ENCODE measurements around the gene TTC34.
"Not testable (repeated sequence)": the region's sequence is repeated elsewhere in the genome, so short reads cannot be mapped to it uniquely, and the experiment has no call there.

TTC34 gene

DNA sequence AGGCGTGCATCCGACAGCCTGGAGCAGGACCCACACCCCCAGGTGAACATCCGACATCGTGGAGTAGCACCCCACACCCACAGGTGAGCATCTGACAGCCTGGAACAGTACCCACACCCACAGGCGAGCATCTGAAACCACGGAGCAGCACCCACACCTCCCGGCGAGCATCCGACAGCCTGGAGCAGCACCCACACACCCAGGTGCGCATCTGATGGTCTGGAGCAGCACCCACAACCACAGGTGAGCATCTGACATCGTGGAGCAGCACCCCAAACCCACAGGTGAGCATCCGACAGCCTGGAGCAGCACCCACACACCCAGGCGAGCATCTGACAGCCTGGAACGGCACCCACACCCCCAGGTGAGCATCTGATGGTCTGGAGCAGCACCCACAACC lies 46.1 kb downstream of the TTC34 start:
- not testable (repeated sequence) for DNase-seq

DNA sequence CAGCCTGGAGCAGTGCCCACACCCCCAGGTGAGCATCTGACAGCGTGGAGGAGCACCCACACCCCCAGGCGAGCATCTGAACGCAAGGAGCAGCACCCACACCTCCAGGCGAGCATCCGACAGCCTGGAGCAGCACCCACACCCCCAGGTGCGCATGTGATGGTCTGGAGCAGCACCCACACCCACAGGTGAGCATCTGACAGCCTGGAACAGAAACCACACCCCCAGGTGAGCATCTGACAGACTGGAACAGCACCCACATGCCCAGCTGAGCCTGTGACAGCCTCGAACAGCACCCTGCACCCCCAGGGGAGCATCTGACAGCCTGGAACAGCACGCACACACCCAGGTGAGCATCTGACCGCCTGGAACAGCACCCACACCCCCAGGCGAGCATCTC lies 46.9 kb downstream of the TTC34 start:
- not testable (repeated sequence) for DNase-seq

- DNase-seq, result not testable (repeated sequence)
These were observed 49.0 kb downstream of the TTC34 start for GRCh38 chr1:2752503-2752902.

DNA sequence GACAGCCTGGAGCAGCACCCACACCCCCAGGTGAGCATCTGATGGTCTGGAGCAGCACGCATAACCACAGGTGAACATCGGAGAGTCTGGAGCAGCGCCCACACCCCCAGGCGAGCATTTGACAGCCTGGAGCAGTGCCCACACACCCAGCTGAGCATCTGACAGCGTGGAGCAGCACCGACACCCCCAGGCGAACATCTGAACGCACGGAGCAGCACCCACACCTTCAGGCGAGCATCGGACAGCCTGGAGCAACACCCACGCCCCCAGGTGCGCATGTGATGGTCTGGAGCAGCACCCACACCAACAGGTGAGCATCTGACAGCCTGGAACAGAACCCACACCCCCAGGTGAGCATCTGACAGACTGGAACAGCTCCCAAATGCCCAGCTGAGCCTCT lies 49.6 kb downstream of the TTC34 start:
- not testable (repeated sequence) for DNase-seq

DNA sequence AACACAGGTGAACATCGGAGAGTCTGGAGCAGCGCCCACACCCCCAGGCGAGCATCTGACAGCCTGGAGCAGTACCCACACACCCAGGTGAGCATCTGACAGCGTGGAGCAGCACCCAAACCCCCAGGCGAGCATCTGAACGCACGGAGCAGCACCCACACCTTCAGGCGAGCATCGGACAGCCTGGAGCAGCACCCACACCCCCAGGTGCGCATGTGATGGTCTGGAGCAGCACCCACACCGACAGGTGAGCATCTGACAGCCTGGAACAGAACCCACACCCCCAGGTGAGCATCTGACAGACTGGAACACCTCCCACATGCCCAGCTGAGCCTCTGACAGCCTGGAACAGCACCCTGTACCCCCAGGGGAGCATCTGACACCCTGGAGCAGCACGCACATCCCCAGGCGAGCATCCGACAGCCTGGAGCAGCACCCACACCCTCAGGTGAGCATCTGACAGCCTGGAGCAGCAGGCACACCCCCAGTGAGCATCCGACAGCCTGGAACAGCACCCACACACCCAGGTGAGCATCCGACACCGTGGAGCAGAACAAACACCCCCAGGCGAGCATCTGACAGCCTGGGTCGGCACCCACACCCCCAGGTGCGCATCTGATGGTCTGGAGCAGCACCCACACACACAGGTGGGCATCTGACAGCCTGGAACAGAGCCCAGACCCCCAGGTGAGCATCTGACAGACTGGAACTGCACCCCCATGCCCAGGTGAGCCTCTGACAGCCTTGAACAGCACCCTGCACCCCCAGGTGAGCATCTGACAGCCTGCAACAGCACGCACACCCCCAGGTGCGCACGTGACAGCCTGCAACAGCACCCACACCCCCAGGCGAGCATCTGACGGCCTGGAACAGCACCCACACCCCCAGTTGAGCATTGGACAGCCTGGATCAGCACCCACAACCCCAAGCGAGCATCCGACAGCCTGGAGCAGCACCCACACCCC lies 50.4 kb downstream of the TTC34 start:
- DNase-seq, result not testable (repeated sequence)

DNA sequence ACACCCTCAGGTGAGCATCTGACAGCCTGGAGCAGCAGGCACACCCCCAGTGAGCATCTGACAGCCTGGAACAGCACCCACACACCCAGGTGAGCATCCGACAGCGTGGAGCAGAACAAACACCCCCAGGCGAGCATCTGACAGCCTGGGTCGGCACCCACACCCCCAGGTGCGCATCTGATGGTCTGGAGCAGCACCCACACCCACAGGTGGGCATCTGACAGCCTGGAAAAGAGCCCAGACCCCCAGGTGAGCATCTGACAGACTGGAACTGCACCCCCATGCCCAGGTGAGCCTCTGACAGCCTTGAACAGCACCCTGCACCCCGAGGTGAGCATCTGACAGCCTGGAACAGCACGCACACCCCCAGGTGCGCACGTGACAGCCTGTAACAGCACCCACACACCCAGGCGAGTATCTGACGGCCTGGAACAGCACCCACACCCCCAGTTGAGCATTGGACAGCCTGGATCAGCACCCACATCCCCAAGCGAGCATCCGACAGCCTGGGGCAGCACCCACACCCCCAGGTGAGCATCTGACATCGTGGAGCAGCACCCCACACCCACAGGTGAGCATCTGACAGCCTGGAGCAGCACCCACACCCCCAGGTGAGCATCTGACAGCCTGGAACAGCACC lies 51.3 kb downstream of the TTC34 start:
- not testable (repeated sequence) for DNase-seq

GRCh38 chr1:2748626-2749025 lies 52.9 kb downstream of the TTC34 start:
- not testable (repeated sequence) for DNase-seq

DNA sequence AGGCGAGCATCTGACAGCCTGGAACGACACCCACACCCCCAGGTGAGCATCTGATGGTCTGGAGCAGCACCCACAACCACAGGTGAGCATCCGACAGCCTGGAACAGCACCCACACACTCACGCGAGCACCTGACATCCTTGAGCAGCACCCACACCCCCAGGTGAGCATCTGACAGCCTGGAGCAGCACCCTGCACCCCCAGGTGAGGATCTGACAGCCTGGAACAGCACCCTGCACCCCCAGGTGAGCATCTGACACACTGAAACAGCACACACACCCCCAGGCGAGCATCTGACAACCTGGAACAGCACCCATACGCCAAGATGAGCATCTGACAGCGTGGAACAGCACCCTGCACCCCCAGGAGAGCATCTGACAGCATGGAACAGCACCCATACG lies 106.7 kb downstream of the TTC34 start:
- not testable (repeated sequence) for DNase-seq

GRCh38 chr1:2690180-2690579 lies 111.3 kb downstream of the TTC34 start:
- not testable (repeated sequence) for DNase-seq

DNA sequence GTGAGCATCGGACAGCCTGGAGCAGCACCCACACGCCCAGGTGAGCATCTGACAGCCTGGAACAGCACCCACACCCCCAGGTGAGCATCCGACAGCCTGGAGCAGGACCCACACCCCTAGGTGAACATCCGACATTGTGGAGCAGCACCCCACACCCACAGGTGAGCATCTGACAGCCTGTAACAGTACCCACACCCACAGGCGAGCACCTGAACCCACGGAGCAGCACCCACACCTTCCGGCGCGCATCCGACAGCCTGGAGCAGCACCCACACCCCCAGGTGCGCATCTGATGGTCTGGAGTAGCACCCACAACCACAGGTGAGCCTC lies 113.2 kb downstream of the TTC34 start:
- DNase-seq, result not testable (repeated sequence)

GRCh38 chr1:2687638-2688335 lies 113.7 kb downstream of the TTC34 start:
- not testable (repeated sequence) for DNase-seq

GRCh38 chr1:2687174-2687591 lies 114.3 kb downstream of the TTC34 start:
- not testable (repeated sequence) for DNase-seq

DNA sequence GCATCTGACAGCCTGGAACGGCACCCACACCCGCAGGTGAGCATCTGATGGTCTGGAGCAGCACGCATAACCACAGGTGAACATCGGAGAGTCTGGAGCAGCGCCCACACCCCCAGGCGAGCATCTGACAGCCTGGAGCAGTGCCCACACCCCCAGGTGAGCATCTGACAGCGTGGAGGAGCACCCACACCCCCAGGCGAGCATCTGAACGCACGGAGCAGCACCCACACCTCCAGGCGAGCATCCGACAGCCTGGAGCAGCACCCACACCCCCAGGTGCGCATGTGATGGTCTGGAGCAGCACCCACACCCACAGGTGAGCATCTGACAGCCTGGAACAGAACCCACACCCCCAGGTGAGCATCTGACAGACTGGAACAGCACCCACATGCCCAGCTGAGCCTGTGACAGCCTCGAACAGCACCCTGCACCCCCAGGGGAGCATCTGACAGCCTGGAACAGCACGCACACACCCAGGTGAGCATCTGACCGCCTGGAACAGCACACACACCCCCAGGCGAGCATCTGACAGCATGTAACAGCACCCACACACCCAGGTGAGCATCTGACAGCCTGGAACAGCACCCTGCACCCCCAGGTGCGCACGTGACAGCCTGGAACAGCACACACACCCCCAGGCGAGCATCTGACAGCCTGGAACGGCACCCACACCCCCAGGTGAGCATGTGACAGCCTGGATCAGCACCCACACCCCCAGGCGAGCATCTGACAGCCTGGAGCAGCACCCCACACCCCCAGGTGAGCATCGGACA lies 115.2 kb downstream of the TTC34 start:
- not testable (repeated sequence) for DNase-seq

DNA sequence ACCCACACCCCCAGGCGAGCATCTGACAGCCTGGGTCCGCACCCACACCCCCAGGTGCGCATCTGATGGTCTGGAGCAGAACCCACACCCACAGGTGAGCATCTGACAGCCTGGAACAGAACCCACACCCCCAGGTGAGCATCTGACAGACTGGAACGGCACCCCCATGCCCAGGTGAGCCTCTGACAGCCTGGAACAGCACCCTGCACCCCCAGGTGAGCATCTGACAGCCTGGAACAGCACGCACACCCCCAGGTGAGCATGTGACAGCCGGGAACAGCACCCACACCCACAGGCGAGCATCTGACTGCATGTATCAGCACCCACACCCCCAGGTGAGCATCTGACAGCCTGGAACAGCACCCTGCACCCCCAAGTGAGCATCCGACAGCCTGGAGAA lies 115.8 kb downstream of the TTC34 start:
- not testable (repeated sequence) for DNase-seq

DNA sequence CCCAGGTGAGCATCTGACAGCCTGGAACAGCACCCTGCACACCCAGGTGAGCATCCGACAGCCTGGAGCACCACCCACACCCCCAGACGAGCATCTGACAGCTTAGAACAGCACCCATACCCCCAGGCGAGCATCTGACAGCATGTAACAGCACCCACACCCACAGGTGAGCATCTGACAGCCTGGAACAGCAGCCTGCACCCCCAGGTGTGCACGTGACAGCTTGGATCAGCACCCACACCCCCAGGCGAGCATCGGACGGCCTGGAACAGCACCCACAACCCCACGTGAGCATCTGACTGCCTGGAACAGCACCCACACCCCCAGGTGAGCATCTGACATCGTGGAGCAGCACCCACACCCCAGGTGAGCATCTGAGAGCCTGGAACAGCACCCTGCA lies 116.6 kb downstream of the TTC34 start:
- not testable (repeated sequence) for DNase-seq

- not testable (repeated sequence) for DNase-seq
These were observed 117.5 kb downstream of the TTC34 start for GRCh38 chr1:2684000-2684399.

GRCh38 chr1:2683321-2683741 lies 118.2 kb downstream of the TTC34 start:
- not testable (repeated sequence) for DNase-seq

DNA sequence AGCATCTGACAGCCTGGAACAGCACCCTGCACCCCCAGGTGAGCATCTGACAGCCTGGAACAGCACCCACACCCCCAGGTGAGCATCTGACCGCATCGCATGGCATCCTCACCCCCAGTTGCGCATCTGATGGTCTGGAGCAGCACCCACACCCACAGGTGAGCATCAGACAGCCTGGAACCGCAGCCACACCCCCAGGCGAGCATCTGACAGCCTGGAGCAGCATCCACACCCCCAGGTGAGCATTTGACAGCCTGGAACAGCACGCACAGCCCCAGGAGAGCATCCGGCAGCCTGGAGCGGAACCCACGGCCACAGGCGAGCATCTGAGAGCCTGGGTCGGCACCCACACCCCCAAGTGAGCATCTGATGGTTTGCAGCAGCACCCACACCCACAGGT lies 118.6 kb downstream of the TTC34 start:
- not testable (repeated sequence) for DNase-seq

DNA sequence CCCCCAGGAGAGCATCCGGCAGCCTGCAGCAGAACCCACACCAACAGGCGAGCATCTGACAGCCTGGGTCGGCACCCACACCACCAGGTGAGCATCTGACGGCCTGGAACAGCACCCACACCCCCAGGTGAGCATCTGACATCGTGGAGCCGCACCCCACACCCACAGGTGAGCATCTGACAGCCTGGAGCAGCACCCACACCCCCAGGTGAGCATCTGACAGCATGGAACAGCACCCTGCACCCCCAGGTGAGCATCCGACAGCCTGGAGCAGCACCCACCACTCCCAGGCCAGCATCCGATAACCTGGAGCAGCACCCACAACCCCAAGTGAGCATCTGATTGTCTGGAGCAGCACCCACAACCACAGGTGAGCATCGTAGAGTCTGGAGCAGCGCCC lies 124.8 kb downstream of the TTC34 start:
- DNase-seq, result not testable (repeated sequence)

GRCh38 chr1:2671656-2672055 lies 129.8 kb downstream of the TTC34 start:
- DNase-seq, result not testable (repeated sequence)

DNA sequence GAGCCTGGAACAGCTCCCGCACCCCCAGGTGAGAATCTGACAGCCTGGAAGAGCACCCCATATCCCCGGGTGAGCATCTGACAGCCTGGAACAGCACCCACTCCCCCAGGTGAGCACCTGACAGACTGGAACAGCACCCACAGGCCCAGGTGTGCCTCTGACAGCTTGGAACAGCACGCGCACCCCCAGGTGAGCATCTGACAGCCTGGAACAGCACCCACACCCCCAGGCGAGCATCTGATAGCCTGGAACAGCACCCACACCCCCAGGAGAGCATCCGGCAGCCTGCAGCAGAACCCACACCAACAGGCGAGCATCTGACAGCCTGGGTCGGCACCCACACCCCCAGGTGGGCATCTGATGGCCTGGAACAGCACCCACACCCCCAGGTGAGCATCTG lies 141.7 kb downstream of the TTC34 start:
- DNase-seq, result not testable (repeated sequence)

- DNase-seq, result not testable (repeated sequence)
These were observed 143.6 kb downstream of the TTC34 start for GRCh38 chr1:2657909-2658308.
